Measurements from ENCODE around the gene SMTNL1. TPM values are rescaled to one million over a fixed set of nuclear protein-coding genes. Genes with fewer than 3 reads are reported as not detected.

Gene SMTNL1
- total RNA-seq, result not detected

GRCh38 chr11:57536947-57537619 is at the start of gene SMTNL1:
TSS of gene SMTNL1 (plus strand) at chr11:57537595. CDS start at chr11:57542643, 5,048 bp downstream.

GRCh38 chr11:57515332-57516060 is 21.9 kb upstream of the SMTNL1 start, which contains the start of gene SLC43A1:
TSS of gene SLC43A1 (minus strand) at chr11:57515702. CDS start at chr11:57514111, 1,591 bp downstream.

GRCh38 chr11:57530596-57531507 is 6.5 kb upstream of the SMTNL1 start, which contains the start of gene TIMM10:
TSS of gene TIMM10 (minus strand) at chr11:57530754. CDS start at chr11:57530189, 565 bp downstream.

GRCh38 chr11:57567515-57568329 is 30.3 kb downstream of the SMTNL1 start, which contains the start of gene UBE2L6:
TSS of gene UBE2L6 (minus strand) at chr11:57567672. CDS start at chr11:57567611, 61 bp downstream.

GRCh38 chr11:57597461-57597915 is 60.1 kb downstream of the SMTNL1 start, which contains the start of gene SERPING1:
TSS of gene SERPING1 (plus strand) at chr11:57597685. CDS start at chr11:57598271, 586 bp downstream.

Small RNA genes lying within 50 kb of the gene (small RNA-seq; reads per million reads assigned to genes)
- gene RN7SL605P, result not detected

Other genes starting within 250 kb of the SMTNL1 start
- gene TNKS1BP1, start 212.6 kb upstream of the SMTNL1 start, total RNA-seq, result 22.8 TPM
- gene SSRP1, start 201.7 kb upstream of the SMTNL1 start, total RNA-seq, result 52.8 TPM
- 0.23 TPM for gene P2RX3, start 199.2 kb upstream of the SMTNL1 start, total RNA-seq
- gene PRG3, start 156.4 kb upstream of the SMTNL1 start, total RNA-seq, result not detected
- gene PRG2, start 146.9 kb upstream of the SMTNL1 start, total RNA-seq, result 0.46 TPM
- 8.8 TPM for gene SLC43A3, start 110.5 kb upstream of the SMTNL1 start, total RNA-seq
- 0.46 TPM for gene RTN4RL2, start 77.1 kb upstream of the SMTNL1 start, total RNA-seq
- 2.1 TPM for gene SLC43A1, start 21.9 kb upstream of the SMTNL1 start, total RNA-seq
- gene TIMM10, start 6.8 kb upstream of the SMTNL1 start, total RNA-seq, result 23.3 TPM
- gene UBE2L6, start 30.1 kb downstream of the SMTNL1 start, total RNA-seq, result 51.4 TPM
- 9.5 TPM for gene SERPING1, start 60.1 kb downstream of the SMTNL1 start, total RNA-seq
- 2.5 TPM for gene YPEL4, start 112.3 kb downstream of the SMTNL1 start, total RNA-seq
- gene CLP1, start 120.2 kb downstream of the SMTNL1 start, total RNA-seq, result 14.3 TPM
- 25.8 TPM for gene ZDHHC5, start 130.5 kb downstream of the SMTNL1 start, total RNA-seq
- 25.4 TPM for gene MED19, start 174.6 kb downstream of the SMTNL1 start, total RNA-seq
- gene TMX2, start 175.0 kb downstream of the SMTNL1 start, total RNA-seq, result 75.0 TPM
- gene SELENOH, start 203.9 kb downstream of the SMTNL1 start, total RNA-seq, result 46.4 TPM
- gene BTBD18, start 214.2 kb downstream of the SMTNL1 start, total RNA-seq, result not detected
- 123 TPM for gene CTNND1, start 224.2 kb downstream of the SMTNL1 start, total RNA-seq

All from diencephalon (tissue), 1 donor.